ENCODE measurements around the gene LRRIQ4.

The LRRIQ4 gene

DNA sequence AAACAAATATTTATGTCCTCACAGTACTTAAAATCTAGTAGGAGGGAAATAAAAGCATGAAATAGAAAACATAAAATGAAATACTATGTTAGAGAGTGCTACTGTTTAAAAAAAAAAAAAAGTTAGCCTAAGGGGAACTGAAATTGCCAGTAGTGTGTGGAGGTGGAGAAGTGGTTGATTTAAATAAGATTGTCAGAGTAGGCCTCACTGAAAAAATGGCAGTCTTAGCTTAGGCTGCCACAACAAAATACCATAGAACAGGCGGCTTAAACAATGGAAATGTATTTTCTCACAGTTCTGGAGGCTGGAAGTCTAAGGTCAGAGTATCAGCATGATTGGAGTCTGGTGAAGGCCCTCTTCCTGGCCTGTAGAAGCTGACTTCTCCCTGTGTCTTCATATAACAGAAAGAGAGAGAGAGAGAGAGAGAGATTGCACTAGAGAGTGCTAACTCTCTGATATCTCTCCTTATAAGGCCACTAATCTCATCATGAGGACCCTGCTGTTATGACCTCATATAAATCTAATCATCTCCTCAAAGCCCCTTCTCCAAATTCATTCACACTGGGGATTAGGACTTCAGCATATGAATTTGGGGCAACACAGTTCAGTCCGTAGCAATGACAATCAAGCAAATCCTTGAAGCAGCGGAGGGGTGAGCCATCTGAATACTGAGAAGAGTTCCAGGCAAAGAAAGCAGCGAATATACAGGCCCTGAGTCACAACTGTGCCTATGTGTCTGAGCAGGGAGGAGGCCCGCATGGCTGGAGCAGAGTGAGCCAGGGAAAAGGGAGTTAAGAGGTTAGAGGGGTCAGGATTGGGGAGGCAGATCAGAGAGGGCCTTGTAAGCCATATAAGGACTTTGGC, 23.6 kb downstream of the LRRIQ4 start:
- Histone ChIP-seq H3K27ac (ENCODE audit: low read depth, low read length) (no peak overlapping the region), H3K9me3 (ENCODE audit: control insufficient read depth, insufficient read depth, low read depth, low read length) (no peaks in the 10 kb centered on the region), H3K27me3 (ENCODE audit: control insufficient read depth, insufficient read depth, low read length) (no peaks in the 10 kb centered on the region), H3K4me1 (ENCODE audit: control insufficient read depth, insufficient read depth, low read length) (0 out of 2 replicates have a peak, but pooled peaks cover 3% of the 10 kb centered on the region), H3K9ac (ENCODE audit: low read length) (no peak overlapping the region), H3K4me3 (ENCODE audit: low read depth, low read length) (no peak overlapping the region), H3K36me3 (ENCODE audit: control insufficient read depth, insufficient read depth, low read length) (no peaks in the 10 kb centered on the region)

DNA sequence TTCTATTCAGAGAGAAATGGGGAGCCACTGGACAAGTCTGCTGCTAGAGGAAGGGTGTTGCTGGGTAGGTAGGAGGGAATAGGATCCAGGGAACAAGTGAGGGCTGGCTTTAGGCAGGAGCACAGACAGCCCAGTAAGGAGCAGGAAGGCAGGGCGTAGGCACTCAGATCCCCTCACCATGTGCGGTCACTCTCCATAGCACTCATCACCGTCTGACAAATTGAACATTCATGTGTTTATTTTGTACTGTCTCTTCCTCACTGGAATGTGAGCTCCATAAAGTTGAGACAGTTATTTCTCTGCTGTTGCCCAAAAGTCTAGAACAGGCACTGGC, 24.2 kb downstream of the LRRIQ4 start:
- no peaks in the 10 kb centered on the region for H3K9me3 ChIP-seq (ENCODE audit: control insufficient read depth, insufficient read depth, low read depth, low read length)
- H3K9ac ChIP-seq (ENCODE audit: low read length): no peak overlapping the region
- H3K27ac ChIP-seq (ENCODE audit: low read depth, low read length): no peak overlapping the region
- H3K4me3 ChIP-seq (ENCODE audit: low read depth, low read length): no peak overlapping the region
- 0 out of 2 replicates have a peak, but pooled peaks cover 3% of the 10 kb centered on the region for H3K4me1 ChIP-seq (ENCODE audit: control insufficient read depth, insufficient read depth, low read length)
- H3K27me3 ChIP-seq (ENCODE audit: control insufficient read depth, insufficient read depth, low read length): no peaks in the 10 kb centered on the region
- H3K36me3 ChIP-seq (ENCODE audit: control insufficient read depth, insufficient read depth, low read length): no peaks in the 10 kb centered on the region

DNA sequence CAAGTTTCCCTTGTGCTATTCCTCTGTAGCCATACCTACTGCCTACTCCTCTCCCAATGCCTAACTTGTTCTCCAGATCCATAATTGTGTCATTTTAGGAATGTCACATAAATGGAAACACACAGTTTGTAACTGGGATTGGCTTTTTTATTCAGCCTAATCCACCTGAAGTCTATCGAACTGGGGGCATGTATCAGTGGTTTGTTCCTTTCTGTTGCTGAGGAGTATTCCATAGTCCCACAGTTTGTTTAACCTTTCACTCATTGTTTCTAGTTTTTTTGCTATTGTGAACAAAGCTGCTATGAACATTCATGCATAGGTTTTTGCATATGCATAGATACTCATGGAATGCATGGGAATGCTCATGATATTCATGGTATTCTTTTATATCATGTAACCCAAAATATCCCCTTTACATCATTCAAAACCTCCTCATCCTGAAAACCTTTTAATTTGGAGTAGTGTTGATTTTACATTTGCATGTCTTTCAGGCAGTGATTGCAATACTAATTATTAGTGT, 25.9 kb downstream of the LRRIQ4 start:
- Histone ChIP-seq H3K36me3 (ENCODE audit: control insufficient read depth, insufficient read depth, low read length) (no peaks in the 10 kb centered on the region), H3K9ac (ENCODE audit: low read length) (no peak overlapping the region), H3K4me3 (ENCODE audit: low read depth, low read length) (no peak overlapping the region), H3K9me3 (ENCODE audit: control insufficient read depth, insufficient read depth, low read depth, low read length) (no peaks in the 10 kb centered on the region), H3K27ac (ENCODE audit: low read depth, low read length) (no peak overlapping the region), H3K27me3 (ENCODE audit: control insufficient read depth, insufficient read depth, low read length) (no peaks in the 10 kb centered on the region), H3K4me1 (ENCODE audit: control insufficient read depth, insufficient read depth, low read length) (0 out of 2 replicates have a peak, but pooled peaks cover 3% of the 10 kb centered on the region)

DNA sequence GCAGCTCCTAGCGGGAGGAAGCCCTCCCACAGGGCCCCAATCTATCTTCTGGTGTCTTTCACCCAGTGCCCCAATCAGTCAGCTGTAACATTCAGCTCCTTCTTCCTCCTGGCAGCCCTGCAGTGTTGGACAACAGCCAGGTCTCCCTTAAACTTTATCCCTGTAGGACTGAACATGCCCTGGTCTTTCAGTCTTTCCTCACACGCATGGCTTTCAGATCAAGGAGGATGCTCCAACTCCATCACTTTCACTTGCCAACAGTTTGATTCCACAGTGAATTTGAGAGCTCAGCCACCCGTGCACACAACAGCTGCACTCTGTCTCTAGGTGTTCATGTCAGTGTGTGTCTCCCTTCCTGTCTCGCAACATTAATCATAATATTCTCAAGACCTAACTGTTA, 28.5 kb downstream of the LRRIQ4 start:
- Histone ChIP-seq H3K9me3 (ENCODE audit: control insufficient read depth, insufficient read depth, low read depth, low read length) (no peaks in the 10 kb centered on the region), H3K27ac (ENCODE audit: low read depth, low read length) (no peak overlapping the region), H3K9ac (ENCODE audit: low read length) (no peak overlapping the region)

DNA sequence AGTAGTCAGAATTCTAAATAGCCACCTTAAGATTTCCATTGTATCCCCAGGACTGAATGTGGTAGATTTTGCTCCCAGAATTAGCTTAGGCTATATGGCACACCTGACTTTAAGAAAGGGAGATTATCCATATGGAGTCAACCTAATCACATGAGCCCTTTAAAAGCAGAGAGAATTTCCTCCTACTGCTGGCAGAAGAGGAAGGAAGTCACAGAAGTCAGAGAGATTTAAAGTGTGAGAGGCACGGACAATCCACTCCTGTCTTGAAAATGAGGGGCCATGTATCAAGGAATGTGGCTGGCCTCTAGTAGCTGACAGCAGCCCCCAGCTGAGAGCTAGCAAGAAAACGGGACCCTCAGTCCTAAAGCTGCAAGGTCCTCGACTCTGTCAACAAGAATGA, 30.3 kb downstream of the LRRIQ4 start:
- Histone ChIP-seq H3K4me3 (ENCODE audit: low read depth, low read length) (no peak overlapping the region), H3K27me3 (ENCODE audit: control insufficient read depth, insufficient read depth, low read length) (no peaks in the 10 kb centered on the region), H3K27ac (ENCODE audit: low read depth, low read length) (no peak overlapping the region), H3K36me3 (ENCODE audit: control insufficient read depth, insufficient read depth, low read length) (no peaks in the 10 kb centered on the region), H3K9me3 (ENCODE audit: control insufficient read depth, insufficient read depth, low read depth, low read length) (no peaks in the 10 kb centered on the region), H3K9ac (ENCODE audit: low read length) (no peak overlapping the region), H3K4me1 (ENCODE audit: control insufficient read depth, insufficient read depth, low read length) (no peaks in the 10 kb centered on the region)

More for the DNA sequence above, 28.5 kb downstream of the LRRIQ4 start:
- Histone ChIP-seq H3K27me3 (ENCODE audit: control insufficient read depth, insufficient read depth, low read length) (no peaks in the 10 kb centered on the region), H3K4me1 (ENCODE audit: control insufficient read depth, insufficient read depth, low read length) (0 out of 2 replicates have a peak, but pooled peaks cover 3% of the 10 kb centered on the region), H3K4me3 (ENCODE audit: low read depth, low read length) (no peak overlapping the region), H3K36me3 (ENCODE audit: control insufficient read depth, insufficient read depth, low read length) (no peaks in the 10 kb centered on the region)

DNA sequence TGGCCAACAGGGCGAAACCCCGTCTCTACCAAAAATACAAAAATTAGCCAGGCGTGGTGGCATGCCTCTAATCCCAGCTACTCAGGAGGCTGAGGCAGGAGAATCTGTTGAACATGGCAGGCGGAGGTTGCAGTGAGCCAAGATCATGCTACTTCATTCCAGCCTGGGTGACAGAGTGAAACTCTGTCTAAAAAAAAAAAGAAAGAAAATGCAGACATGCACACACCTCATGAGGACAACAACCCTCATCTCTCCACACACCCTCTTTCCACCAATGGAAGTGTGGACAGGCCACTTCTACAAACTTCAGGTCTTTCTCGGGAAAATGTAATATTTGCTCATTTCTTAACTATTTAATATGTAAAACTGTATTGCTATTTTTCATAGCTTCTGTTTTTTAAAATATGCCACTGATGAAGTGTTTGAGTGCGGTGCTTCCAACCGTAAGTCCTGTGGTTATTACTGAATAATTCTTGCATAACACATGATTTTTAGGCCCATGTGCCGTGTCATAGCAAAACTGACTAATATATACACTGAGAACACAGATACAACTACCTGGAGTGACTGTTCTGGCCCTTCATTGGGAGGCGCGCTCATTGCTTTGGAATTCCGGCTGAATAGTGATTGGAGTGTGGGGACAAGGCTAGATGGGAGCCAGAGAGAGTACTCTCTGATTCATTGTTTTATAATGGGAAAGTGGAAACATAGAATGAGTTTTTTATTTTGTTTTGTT, 34.0 kb downstream of the LRRIQ4 start:
- no peak overlapping the region for H3K27ac ChIP-seq (ENCODE audit: low read depth, low read length)
- no peaks in the 10 kb centered on the region for H3K9me3 ChIP-seq (ENCODE audit: control insufficient read depth, insufficient read depth, low read depth, low read length)
- H3K27me3 ChIP-seq (ENCODE audit: control insufficient read depth, insufficient read depth, low read length): no peaks in the 10 kb centered on the region
- no peaks in the 10 kb centered on the region for H3K36me3 ChIP-seq (ENCODE audit: control insufficient read depth, insufficient read depth, low read length)
- H3K4me3 ChIP-seq (ENCODE audit: low read depth, low read length): no peak overlapping the region
- H3K4me1 ChIP-seq (ENCODE audit: control insufficient read depth, insufficient read depth, low read length): no peaks in the 10 kb centered on the region
- no peak overlapping the region for H3K9ac ChIP-seq (ENCODE audit: low read length)

DNA sequence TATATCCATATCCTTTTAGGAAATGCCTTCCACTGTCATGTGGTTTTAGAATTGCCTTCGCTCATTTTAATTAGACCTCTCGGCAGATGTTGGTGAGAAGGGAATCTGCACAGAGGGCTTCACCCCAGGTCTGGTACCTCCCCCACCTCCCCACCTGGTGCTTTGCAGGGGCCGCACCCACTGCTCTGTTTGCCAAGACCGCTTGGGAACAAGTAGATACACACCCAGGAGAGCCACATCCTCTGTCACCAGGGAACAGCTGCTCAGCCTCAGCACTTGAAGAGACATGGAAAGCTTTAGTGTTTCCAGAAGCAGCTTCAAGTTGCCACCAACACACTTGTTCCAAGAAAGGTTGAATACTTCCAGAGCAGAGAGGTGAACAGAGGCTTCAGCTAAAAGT, 35.2 kb downstream of the LRRIQ4 start:
- no peaks in the 10 kb centered on the region for H3K9me3 ChIP-seq (ENCODE audit: control insufficient read depth, insufficient read depth, low read depth, low read length)
- H3K9ac ChIP-seq (ENCODE audit: low read length): no peak overlapping the region
- no peaks in the 10 kb centered on the region for H3K4me1 ChIP-seq (ENCODE audit: control insufficient read depth, insufficient read depth, low read length)
- no peaks in the 10 kb centered on the region for H3K27me3 ChIP-seq (ENCODE audit: control insufficient read depth, insufficient read depth, low read length)
- H3K36me3 ChIP-seq (ENCODE audit: control insufficient read depth, insufficient read depth, low read length): no peaks in the 10 kb centered on the region
- no peak overlapping the region for H3K27ac ChIP-seq (ENCODE audit: low read depth, low read length)
- H3K4me3 ChIP-seq (ENCODE audit: low read depth, low read length): no peak overlapping the region

DNA sequence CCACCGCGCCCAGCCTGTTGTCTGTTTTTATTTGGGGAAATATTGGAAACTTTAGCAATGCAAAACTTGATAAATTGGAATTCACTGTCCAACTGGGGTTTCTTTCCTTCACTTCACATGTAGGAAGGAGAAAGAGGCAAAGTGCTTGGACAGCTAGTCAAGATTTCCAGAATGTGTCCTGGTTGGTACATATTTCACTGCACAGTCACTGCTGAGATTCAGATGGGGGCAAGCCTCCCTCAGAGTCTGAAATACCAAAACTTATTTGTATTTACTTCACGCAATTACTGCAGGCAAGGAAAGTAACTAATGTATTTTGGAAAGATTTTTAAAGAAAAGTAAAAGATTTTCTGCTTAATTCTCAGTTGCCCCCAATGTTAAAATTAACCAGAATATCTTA, 36.1 kb downstream of the LRRIQ4 start:
- no peaks in the 10 kb centered on the region for H3K9me3 ChIP-seq (ENCODE audit: control insufficient read depth, insufficient read depth, low read depth, low read length)
- no peaks in the 10 kb centered on the region for H3K4me1 ChIP-seq (ENCODE audit: control insufficient read depth, insufficient read depth, low read length)
- H3K36me3 ChIP-seq (ENCODE audit: control insufficient read depth, insufficient read depth, low read length): no peaks in the 10 kb centered on the region
- no peak overlapping the region for H3K4me3 ChIP-seq (ENCODE audit: low read depth, low read length)
- H3K9ac ChIP-seq (ENCODE audit: low read length): no peak overlapping the region
- H3K27me3 ChIP-seq (ENCODE audit: control insufficient read depth, insufficient read depth, low read length): no peaks in the 10 kb centered on the region
- no peak overlapping the region for H3K27ac ChIP-seq (ENCODE audit: low read depth, low read length)

DNA sequence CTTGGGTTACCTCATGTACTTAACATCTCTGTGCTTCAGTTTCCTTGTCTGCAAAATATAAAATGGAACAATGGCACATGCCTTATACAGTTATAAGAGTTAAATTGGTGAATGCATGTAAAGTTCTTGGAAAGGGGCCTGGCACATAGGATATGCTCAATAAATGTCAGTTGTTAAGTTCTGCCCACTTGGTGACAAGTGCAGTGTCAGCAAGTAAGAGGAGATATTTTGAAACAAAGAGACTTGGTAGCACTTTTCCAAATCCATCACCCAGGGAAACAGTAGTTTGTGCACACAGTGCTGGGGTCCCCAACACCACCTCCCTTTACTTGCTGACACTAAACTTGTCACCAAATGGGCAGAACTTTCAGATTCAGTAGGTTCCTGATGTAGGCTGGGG, 37.9 kb downstream of the LRRIQ4 start:
- H3K4me3 ChIP-seq (ENCODE audit: low read depth, low read length): no peak overlapping the region
- no peak overlapping the region for H3K9ac ChIP-seq (ENCODE audit: low read length)
- H3K9me3 ChIP-seq (ENCODE audit: control insufficient read depth, insufficient read depth, low read depth, low read length): no peaks in the 10 kb centered on the region
- H3K27ac ChIP-seq (ENCODE audit: low read depth, low read length): no peak overlapping the region
- no peaks in the 10 kb centered on the region for H3K36me3 ChIP-seq (ENCODE audit: control insufficient read depth, insufficient read depth, low read length)
- no peaks in the 10 kb centered on the region for H3K27me3 ChIP-seq (ENCODE audit: control insufficient read depth, insufficient read depth, low read length)
- no peaks in the 10 kb centered on the region for H3K4me1 ChIP-seq (ENCODE audit: control insufficient read depth, insufficient read depth, low read length)

DNA sequence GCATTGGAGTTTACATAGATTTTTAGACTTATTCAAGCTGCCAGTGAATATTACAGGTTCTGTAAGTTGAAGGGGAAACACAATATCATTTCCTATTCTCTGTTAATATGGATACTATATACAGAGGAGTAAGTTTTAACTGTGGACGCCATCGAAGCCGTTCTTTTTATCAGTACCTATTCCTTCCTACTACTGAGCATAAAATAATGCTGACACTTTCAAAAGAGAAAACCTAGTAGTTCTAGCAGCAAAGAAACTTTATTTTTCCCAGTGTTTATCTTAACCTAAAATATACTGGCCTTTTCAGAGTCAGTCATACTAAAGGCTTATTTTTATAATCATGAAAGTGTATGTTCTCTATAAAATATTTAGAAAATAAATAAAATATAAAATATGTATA, 42.8 kb downstream of the LRRIQ4 start:
- no peaks in the 10 kb centered on the region for H3K9me3 ChIP-seq (ENCODE audit: control insufficient read depth, insufficient read depth, low read depth, low read length)
- no peak overlapping the region for H3K4me3 ChIP-seq (ENCODE audit: low read depth, low read length)
- no peak overlapping the region for H3K9ac ChIP-seq (ENCODE audit: low read length)
- no peaks in the 10 kb centered on the region for H3K4me1 ChIP-seq (ENCODE audit: control insufficient read depth, insufficient read depth, low read length)
- H3K36me3 ChIP-seq (ENCODE audit: control insufficient read depth, insufficient read depth, low read length): no peaks in the 10 kb centered on the region
- H3K27ac ChIP-seq (ENCODE audit: low read depth, low read length): no peak overlapping the region
- no peaks in the 10 kb centered on the region for H3K27me3 ChIP-seq (ENCODE audit: control insufficient read depth, insufficient read depth, low read length)

DNA sequence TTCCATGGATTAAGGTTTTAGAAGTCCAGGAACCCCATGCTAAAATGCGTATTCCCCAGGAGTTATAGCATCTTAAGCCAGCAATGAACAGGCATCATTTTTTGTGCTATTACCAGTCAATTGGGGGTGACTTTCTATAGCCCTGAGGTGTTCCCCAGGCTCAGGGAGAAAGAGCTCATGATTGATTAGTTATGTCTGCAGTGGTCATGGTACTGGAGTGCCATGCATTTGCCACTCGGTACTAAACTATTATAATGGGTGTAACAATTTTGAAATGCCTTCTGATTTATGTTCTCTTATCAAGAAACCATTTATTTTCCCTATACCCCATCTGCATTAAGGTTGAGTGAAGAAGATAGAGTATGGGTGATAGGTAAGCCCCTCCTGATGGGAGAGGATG, 45.1 kb downstream of the LRRIQ4 start:
- H3K9ac ChIP-seq (ENCODE audit: low read length): no peak overlapping the region
- no peak overlapping the region for H3K27ac ChIP-seq (ENCODE audit: low read depth, low read length)

More for the DNA sequence above, 45.1 kb downstream of the LRRIQ4 start:
- H3K4me3 ChIP-seq (ENCODE audit: low read depth, low read length): no peak overlapping the region
- no peaks in the 10 kb centered on the region for H3K9me3 ChIP-seq (ENCODE audit: control insufficient read depth, insufficient read depth, low read depth, low read length)
- no peaks in the 10 kb centered on the region for H3K36me3 ChIP-seq (ENCODE audit: control insufficient read depth, insufficient read depth, low read length)
- no peaks in the 10 kb centered on the region for H3K27me3 ChIP-seq (ENCODE audit: control insufficient read depth, insufficient read depth, low read length)
- peaks cover 2% of the 10 kb centered on the region; the same call in 1 of the 2 replicates for H3K4me1 ChIP-seq (ENCODE audit: control insufficient read depth, insufficient read depth, low read length)
